Measurements from ENCODE around the gene ZMYND15. TPM values are rescaled to one million over a fixed set of nuclear protein-coding genes. Genes with fewer than 3 reads are reported as not detected.

Gene ZMYND15
- total RNA-seq, 1 donor from 2014 or later = not detected

- TF ChIP-seq CTCF (IDR thresholded peaks at IDR 0.05; ENCODE audit: partially characterized antibody, unreplicated experiment) = no peak
- peak within 1 kb of the TSS; percentile 76 for H3K27ac Mint-ChIP-seq (ENCODE audit: unreplicated experiment)
- no peaks in the 10 kb centered on the region for H3K36me3 Mint-ChIP-seq (ENCODE audit: unreplicated experiment)
- H3K4me3 Mint-ChIP-seq (ENCODE audit: unreplicated experiment) = peak within 1 kb of the TSS; percentile 91
- peaks cover 12% of the 10 kb centered on the region for H3K4me1 Mint-ChIP-seq (ENCODE audit: low read depth, unreplicated experiment)
- peak; percentile 37 for DNase-seq
- peaks cover 10% of the 10 kb centered on the region for H3K27me3 Mint-ChIP-seq (ENCODE audit: unreplicated experiment)
- H3K9me3 Mint-ChIP-seq (ENCODE audit: unreplicated experiment) = peaks cover 7% of the 10 kb centered on the region
Observed at GRCh38 chr17:4788807-4789700, 49.4 kb downstream of the ZMYND15 start, which contains the start of gene GLTPD2. GLTPD2 (plus strand) TSS chr17:4788964; CDS start chr17:4789012, 48 bp downstream.

- Mint-ChIP-seq H3K27me3 (ENCODE audit: unreplicated experiment) (peaks cover 10% of the 10 kb centered on the region), H3K4me3 (ENCODE audit: unreplicated experiment) (peak overlapping the region; percentile 91)
Observed at GRCh38 chr17:4789701-4789950, 50.0 kb downstream of the ZMYND15 start.

GRCh38 chr17:4789951-4790704 is 50.5 kb downstream of the ZMYND15 start:
- H3K4me3 Mint-ChIP-seq (ENCODE audit: unreplicated experiment) = peak overlapping the region; percentile 91
- peaks cover 10% of the 10 kb centered on the region for H3K27me3 Mint-ChIP-seq (ENCODE audit: unreplicated experiment)
- H3K27ac Mint-ChIP-seq (ENCODE audit: unreplicated experiment) = peak overlapping the region; percentile 90
- DNase-seq = peak; percentile 91
- peaks cover 12% of the 10 kb centered on the region for H3K4me1 Mint-ChIP-seq (ENCODE audit: low read depth, unreplicated experiment)
- H3K36me3 Mint-ChIP-seq (ENCODE audit: unreplicated experiment) = no peaks in the 10 kb centered on the region
- H3K9me3 Mint-ChIP-seq (ENCODE audit: unreplicated experiment) = peaks cover 7% of the 10 kb centered on the region
- peak; percentile 80 for TF ChIP-seq CTCF (IDR thresholded peaks at IDR 0.05; ENCODE audit: partially characterized antibody, unreplicated experiment)

More at GRCh38 chr17:4789701-4789950, 50.0 kb downstream of the ZMYND15 start:
- TF ChIP-seq CTCF (IDR thresholded peaks at IDR 0.05; ENCODE audit: partially characterized antibody, unreplicated experiment) = no peak
- Mint-ChIP-seq H3K27ac (ENCODE audit: unreplicated experiment) (peak overlapping the region; percentile 76), H3K4me1 (ENCODE audit: low read depth, unreplicated experiment) (peaks cover 12% of the 10 kb centered on the region), H3K36me3 (ENCODE audit: unreplicated experiment) (no peaks in the 10 kb centered on the region), H3K9me3 (ENCODE audit: unreplicated experiment) (peaks cover 7% of the 10 kb centered on the region)
- DNase-seq = no peak

- TF ChIP-seq CTCF (IDR thresholded peaks at IDR 0.05; ENCODE audit: partially characterized antibody, unreplicated experiment) = no peak
- peaks cover 10% of the 10 kb centered on the region for H3K27me3 Mint-ChIP-seq (ENCODE audit: unreplicated experiment)
- peak overlapping the region; percentile 90 for H3K27ac Mint-ChIP-seq (ENCODE audit: unreplicated experiment)
- no peaks in the 10 kb centered on the region for H3K36me3 Mint-ChIP-seq (ENCODE audit: unreplicated experiment)
- H3K4me1 Mint-ChIP-seq (ENCODE audit: low read depth, unreplicated experiment) = peaks cover 12% of the 10 kb centered on the region
- peak overlapping the region; percentile 91 for H3K4me3 Mint-ChIP-seq (ENCODE audit: unreplicated experiment)
- peaks cover 7% of the 10 kb centered on the region for H3K9me3 Mint-ChIP-seq (ENCODE audit: unreplicated experiment)
- DNase-seq = no peak
Observed at GRCh38 chr17:4790705-4791088, 51.1 kb downstream of the ZMYND15 start.

Measured in glutamatergic neuron (in vitro differentiated cells).